Natural killer cell (primary cell): ENCODE measurements around the gene GPR107. TPM values are rescaled to one million over a fixed set of nuclear protein-coding genes. Genes with fewer than 3 reads are reported as not detected.

Experiments
- ATAC-seq, 3 donors: fragments of 150-1000 bp in 2 of 3; fragments of 200-7000 bp in 1 of 3; cut with Tn5 transposase; 1 replicate in 1 of 3; 2 replicates in 2 of 3; pipeline ENCODE4 v1.10.0; 2021; ENCODE audit warnings: mild to moderate bottlenecking in 2 of 3, moderate library complexity in 2 of 3
- DNase-seq, 2 donors: peaks; one replicate each; pipeline versions ENCODE4 v3.0.0 to v3.0.0-alpha.2; 2013 to 2021; ENCODE audit warnings: mixed read lengths in 1 of 2
- H3K27ac ChIP-seq: one replicate; pipeline ENCODE4 v1.5.1; 2013; ENCODE audit warnings: mild to moderate bottlenecking, low read length
- H3K27me3 ChIP-seq: one replicate; pipeline ENCODE4 v1.6.1; 2013; ENCODE audit warnings: low read length; ENCODE audit not compliant: control insufficient read depth, insufficient read depth
- H3K36me3 ChIP-seq: one replicate; pipeline ENCODE4 v1.6.1; 2013; ENCODE audit warnings: low read length; ENCODE audit not compliant: control insufficient read depth, insufficient read depth
- H3K4me1 ChIP-seq: one replicate; pipeline ENCODE4 v1.6.1; 2013; ENCODE audit warnings: low read length; ENCODE audit not compliant: control insufficient read depth, insufficient read depth
- H3K4me3 ChIP-seq: one replicate; pipeline ENCODE4 v1.5.1; 2013; ENCODE audit warnings: low read length
- H3K9me3 ChIP-seq: one replicate; pipeline ENCODE4 v1.6.1; 2013; ENCODE audit warnings: low read length; ENCODE audit not compliant: control insufficient read depth, insufficient read depth
- H3K27ac Mint-ChIP-seq, 2 donors: one replicate each; pipeline ENCODE4 v1.8.0; 2022; ENCODE audit warnings: mild to moderate bottlenecking in 2 of 2, mixed read lengths in 2 of 2, moderate library complexity in 1 of 2
- H3K27me3 Mint-ChIP-seq, 2 donors: one replicate each; pipeline ENCODE4 v1.8.0; 2022; ENCODE audit warnings: low read depth in 2 of 2, mixed read lengths in 2 of 2
- H3K36me3 Mint-ChIP-seq: one replicate; pipeline ENCODE4 v1.8.0; 2022; ENCODE audit warnings: mixed read lengths
- H3K4me1 Mint-ChIP-seq, 2 donors: one replicate each; pipeline ENCODE4 v1.8.0; 2022; ENCODE audit warnings: mixed read lengths in 2 of 2
- H3K4me3 Mint-ChIP-seq: one replicate; pipeline ENCODE4 v1.8.0; 2022; ENCODE audit warnings: mild to moderate bottlenecking, moderate library complexity, mixed read lengths
- H3K9me3 Mint-ChIP-seq, 2 donors: one replicate each; pipeline ENCODE4 v1.8.0; 2022; ENCODE audit warnings: mixed read lengths in 2 of 2
- CTCF ChIP-seq: fragments of 200-600 bp; IDR thresholded peaks from one replicate; pipeline ENCODE4 v1.8.0; 2022; ENCODE audit warnings: antibody characterized with exemption
- WGBS: methylation state at CpG from one replicate; pipeline ENCODE4 v1.1.7; 2013; ENCODE audit warnings: missing lambda C conversion rate; ENCODE audit not compliant: insufficient coverage; 5-methylcytosine and 5-hydroxymethylcytosine counted together
- intact Hi-C: fragments of 100-400 bp; cut with micrococcal nuclease; formaldehyde crosslinking; loops from one replicate; pipeline ENCODE4 v1.14.2; 2022
- total RNA-seq, 4 donors: library from RNA; stranded (reverse); fragments of 120-200 nt in 1 of 4; gene quantifications; one replicate each; pipeline versions ENCODE4 v1.2.3 to v1.2.4, GENCODE V29; 2013 to 2022

GPR107 gene
- total RNA-seq, 3 donors from 2014 or later (not counting 1 experiment from before 2014, with no cell fraction given): 32.9 to 49.5 (median 41.8) TPM

GRCh38 chr9:130058154-130058553 lies 4.4 kb downstream of the GPR107 start:
- Mint-ChIP-seq H3K36me3 (no peaks in the 10 kb centered on the region), H3K4me1 (peaks cover 16 to 23% of the 10 kb centered on the region in 2 donors), H3K9me3 (no peaks in the 10 kb centered on the region), H3K27me3 (no peaks in the 10 kb centered on the region), H3K4me3 (no peak overlapping the region), H3K27ac (no peak overlapping the region)
- Histone ChIP-seq H3K4me3 (no peak overlapping the region), H3K4me1 (peaks cover 20% of the 10 kb centered on the region), H3K36me3 (peaks cover 2% of the 10 kb centered on the region), H3K9me3 (no peaks in the 10 kb centered on the region), H3K27me3 (no peaks in the 10 kb centered on the region), H3K27ac (no peak overlapping the region)
- intact Hi-C loops: no loop called here
- ATAC-seq (no peak), DNase-seq (peak in 1 of 2 donors; percentile 40)
- TF ChIP-seq CTCF: no peak
- 85% methylated on average over 4 of the region's 7 CpGs for WGBS

GRCh38 chr9:130058887-130059286 lies 5.2 kb downstream of the GPR107 start:
- Mint-ChIP-seq H3K4me1 (peaks cover 16 to 26% of the 10 kb centered on the region in 2 donors), H3K27me3 (no peaks in the 10 kb centered on the region), H3K27ac (no peak overlapping the region), H3K36me3 (no peaks in the 10 kb centered on the region), H3K9me3 (no peaks in the 10 kb centered on the region), H3K4me3 (no peak overlapping the region)
- TF ChIP-seq CTCF: no peak
- Histone ChIP-seq H3K27me3 (no peaks in the 10 kb centered on the region), H3K4me1 (peaks cover 17% of the 10 kb centered on the region), H3K27ac (no peak overlapping the region), H3K4me3 (no peak overlapping the region), H3K36me3 (peaks cover 2% of the 10 kb centered on the region), H3K9me3 (no peaks in the 10 kb centered on the region)
- ATAC-seq (no peak), DNase-seq (no peak)
- intact Hi-C loops: no loop called here
- WGBS: 54% methylated on average over 3 of the region's 3 CpGs

GRCh38 chr9:130060296-130060695 lies 6.6 kb downstream of the GPR107 start:
- no peak overlapping the region for H3K4me3 Mint-ChIP-seq

More at GRCh38 chr9:130060296-130060695, 6.6 kb downstream of the GPR107 start:
- no peak for TF ChIP-seq CTCF
- Histone ChIP-seq H3K4me3 (no peak overlapping the region), H3K9me3 (no peaks in the 10 kb centered on the region), H3K4me1 (peaks cover 7% of the 10 kb centered on the region), H3K27ac (no peak overlapping the region), H3K36me3 (peaks cover 2% of the 10 kb centered on the region), H3K27me3 (no peaks in the 10 kb centered on the region)
- Mint-ChIP-seq H3K27me3 (no peaks in the 10 kb centered on the region), H3K27ac (no peak overlapping the region), H3K4me1 (peaks cover 16 to 21% of the 10 kb centered on the region in 2 donors), H3K36me3 (no peaks in the 10 kb centered on the region), H3K9me3 (no peaks in the 10 kb centered on the region)
- intact Hi-C loops: no loop called here
- DNase-seq (no peak), ATAC-seq (no peak)
- 97% methylated on average over 6 of the region's 7 CpGs for WGBS
